AG09319 (cell line): ENCODE data around the gene RNF38.

Experiments used
- DNase-seq: peaks from one replicate; pipeline ENCODE4 v3.0.0-alpha.2; 2010; ENCODE audit warnings: low read depth; ENCODE audit errors: extremely low read depth
- CTCF ChIP-seq: IDR thresholded peaks from 2 replicates; pipeline ENCODE4 v1.5.1; 2011; ENCODE audit warnings: low read depth, mild to moderate bottlenecking, inconsistent platforms, low read length, moderate library complexity

RNF38 gene

GRCh38 chr9:36441966-36442365 lies 41.9 kb upstream of the RNF38 start:
- TF ChIP-seq CTCF = no peak
- no peak for DNase-seq

GRCh38 chr9:36438536-36439236 lies 38.6 kb upstream of the RNF38 start:
- TF ChIP-seq CTCF = no peak
- DNase-seq = no peak

- no peak for DNase-seq
- TF ChIP-seq CTCF = no peak
These were observed 37.7 kb upstream of the RNF38 start for GRCh38 chr9:36437790-36438189.

- no peak for TF ChIP-seq CTCF
- no peak for DNase-seq
These were observed 36.8 kb upstream of the RNF38 start for GRCh38 chr9:36436909-36437308.

GRCh38 chr9:36433386-36433785 lies 33.3 kb upstream of the RNF38 start:
- no peak for TF ChIP-seq CTCF
- DNase-seq = no peak

GRCh38 chr9:36431078-36431477 lies 31.0 kb upstream of the RNF38 start:
- no peak for TF ChIP-seq CTCF
- DNase-seq = no peak

GRCh38 chr9:36426945-36427344 lies 26.9 kb upstream of the RNF38 start:
- no peak for TF ChIP-seq CTCF
- DNase-seq = no peak
